Retina (tissue), 1 donor: ENCODE results near the gene FDX2.
A peak's percentile ranks its signal among the peaks of the same experiment; 100 is the strongest.

Source experiments
- DNase-seq: peaks from one replicate; pipeline ENCODE4 v3.0.0-alpha.2; 2016

The FDX2 gene

DNA sequence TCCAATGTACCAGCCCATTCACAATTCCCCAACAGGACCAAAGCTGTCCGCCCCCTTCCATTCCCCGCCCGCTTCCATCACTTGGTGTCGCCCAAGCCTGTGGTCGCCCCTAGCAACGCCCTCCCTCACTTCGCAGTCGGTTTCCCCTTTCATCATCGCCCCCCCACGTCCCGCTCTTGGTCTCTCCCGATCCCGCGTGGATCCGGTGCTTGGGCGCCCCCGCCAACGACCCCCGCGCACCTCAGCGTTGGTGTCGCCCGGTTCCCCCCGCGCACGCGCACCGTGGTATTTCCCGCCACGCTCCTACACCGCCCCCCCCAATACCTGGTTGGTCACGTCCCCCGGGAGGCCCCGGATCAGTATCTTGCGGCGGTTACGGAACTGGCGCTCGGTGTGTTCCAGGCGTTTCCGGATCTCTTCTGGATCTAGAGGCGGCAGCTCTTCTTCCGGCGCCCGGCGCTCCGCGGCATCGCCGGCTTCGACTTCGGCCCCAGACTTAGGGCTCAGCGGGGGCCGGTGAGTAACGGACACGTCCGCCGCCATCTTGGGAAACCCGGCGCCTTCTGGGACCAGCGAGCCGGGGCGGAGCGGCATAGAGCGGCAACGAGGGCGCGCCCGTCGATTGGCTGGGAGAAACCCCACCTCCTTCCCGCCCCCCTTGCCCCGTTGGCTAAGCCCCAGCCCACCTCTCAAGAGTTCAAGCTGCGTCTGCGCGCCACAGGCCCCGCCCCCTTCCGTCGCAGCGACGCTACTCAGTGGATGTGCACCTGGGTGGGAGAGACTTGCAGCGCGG is 17.3 kb upstream of the FDX2 start, which contains the start of gene RAVER1:
Gene RAVER1, minus strand, starts transcription at position 565 of the 793 bp plus-strand sequence. Its CDS starts 22 bp downstream, at position 543.
- DNase-seq, result peak; percentile 99

DNA sequence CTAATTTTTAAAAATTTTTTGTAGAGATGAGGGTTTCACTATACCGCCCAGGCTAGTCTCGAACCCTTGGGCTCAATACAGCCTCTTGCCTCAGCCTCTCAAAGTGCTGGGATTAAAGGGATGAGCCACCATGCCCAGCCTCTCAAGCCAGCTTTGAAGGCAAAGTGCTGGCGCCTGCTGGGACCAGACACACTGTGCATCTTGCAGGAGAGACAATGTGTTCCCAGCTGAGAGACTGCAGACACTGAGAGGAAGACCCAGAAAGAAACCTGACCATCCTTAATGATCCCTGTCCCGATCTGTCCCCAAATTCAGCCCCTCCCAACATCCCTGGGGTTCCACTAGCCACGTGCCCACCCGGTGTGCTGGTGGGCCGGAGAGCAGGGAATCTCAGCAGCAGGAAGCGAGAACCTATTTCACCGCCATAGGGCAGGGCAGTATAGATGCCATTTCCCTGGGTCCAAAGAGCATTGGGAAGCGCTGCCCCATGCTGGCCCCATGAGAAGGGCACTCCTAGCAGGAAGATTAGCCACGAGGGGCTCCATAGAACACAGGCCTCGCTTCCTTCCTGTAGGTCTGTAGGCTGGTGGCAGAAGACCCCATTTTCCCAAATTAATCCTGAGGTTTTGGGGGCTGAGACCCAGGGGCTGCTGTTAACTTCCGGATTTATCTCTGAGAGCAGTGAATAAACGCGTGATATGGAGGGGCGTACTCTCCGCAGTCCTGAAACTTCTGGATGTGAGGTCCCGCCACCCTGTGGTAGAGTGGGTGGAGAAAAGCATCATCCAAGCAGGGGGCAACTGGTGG is 16.5 kb upstream of the FDX2 start:
- no peak for DNase-seq

DNA sequence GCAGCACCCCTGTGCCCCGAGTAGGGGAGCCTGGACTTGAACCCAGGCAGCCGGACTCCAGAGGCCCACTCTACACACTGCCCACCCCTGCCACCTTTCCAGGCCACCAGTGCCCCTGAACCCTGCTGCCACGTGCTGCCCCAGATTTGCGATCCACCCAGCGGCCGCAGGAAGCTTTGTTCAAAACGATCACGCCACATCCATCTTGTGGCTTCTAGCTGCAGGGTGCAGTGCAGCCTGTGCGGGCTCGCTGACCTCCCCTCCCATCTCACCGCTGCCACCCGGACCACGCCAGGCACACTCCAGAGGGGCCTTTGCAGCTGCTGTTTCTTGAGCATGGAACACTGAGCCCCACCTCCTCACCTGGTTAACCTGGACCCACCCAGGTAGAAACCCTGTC is 13.7 kb upstream of the FDX2 start:
- no peak for DNase-seq

DNA sequence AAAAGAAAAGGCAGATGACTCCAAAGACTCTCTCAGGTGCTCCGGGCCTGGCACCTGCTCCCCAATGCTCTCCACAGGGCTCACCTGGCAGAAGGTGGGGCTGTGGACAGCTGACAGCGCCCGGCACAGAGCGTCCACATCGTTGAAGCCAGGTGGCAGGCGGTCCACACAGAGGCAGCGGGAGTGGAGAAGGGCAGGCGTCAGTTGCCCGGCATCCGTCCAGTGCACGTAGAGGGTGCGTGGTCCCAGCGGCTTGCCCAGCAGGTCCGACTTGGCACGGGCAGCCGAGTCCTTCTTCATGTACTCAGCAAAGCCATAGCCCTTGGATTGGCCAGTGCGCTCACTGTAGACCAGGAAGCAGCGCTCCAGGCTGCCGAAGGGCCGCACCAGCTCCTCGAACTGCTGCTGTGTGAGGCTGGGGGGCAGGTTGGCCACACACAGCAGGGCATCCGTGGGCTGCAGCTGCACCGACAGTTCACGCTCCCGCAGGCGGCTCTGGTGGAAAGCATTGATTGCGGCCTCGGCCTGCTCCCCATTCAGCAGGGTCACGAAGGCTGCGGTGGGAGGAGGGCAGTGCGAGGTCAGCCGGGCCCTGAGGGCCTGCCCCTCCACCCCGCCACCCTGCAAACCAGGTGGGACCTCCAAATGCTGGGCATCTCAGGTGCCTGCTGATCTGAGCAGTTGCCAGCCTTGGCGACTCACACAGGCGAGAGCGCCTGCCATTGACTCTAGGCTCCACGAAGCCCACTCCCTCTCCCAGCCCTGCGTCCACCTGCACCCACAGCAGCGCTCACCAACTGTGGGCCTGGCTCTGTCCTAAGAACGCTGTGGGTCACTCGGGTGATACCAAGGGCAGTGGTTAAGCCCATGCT is 13.0 kb upstream of the FDX2 start:
- no peak for DNase-seq

DNA sequence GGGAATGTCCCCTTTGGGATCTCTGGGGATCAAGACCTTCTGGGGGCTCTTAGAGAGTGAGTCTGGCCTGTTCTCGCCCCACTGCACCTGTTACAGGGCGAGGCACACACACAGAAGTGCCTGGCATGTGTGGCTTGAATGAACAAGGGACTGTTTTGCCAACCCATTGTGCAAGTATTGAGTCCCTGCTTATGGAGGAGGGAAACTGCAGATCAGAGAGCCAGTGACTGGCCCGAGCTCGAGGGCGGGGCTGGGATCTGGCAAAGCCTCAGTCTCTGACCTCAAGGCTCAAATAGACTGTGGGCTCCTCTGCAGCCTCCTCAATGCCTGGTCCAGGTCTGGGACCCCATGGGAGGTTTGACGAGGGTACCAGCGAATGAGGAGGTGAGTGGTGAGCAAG is 12.0 kb upstream of the FDX2 start:
- DNase-seq, result no peak

DNA sequence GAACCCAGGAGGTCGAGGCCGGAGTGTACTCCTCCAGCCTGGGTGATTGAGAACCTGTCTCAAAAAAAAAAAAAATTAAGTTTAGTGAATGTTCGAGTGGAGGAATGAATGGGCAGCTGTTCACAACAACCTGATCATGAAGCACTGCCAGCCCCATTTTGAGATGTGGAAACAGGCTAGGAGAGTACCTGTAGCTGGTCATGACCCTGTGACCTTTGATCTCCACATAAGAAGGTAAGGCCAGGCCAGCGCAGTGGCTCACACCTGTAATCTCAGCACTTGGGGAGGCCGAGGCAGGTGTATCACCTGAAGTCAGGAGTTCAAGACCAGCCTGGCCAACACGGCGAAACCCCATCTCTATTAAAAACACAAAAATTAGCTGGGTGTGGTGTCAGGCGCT is 9.9 kb upstream of the FDX2 start:
- DNase-seq, result no peak

DNA sequence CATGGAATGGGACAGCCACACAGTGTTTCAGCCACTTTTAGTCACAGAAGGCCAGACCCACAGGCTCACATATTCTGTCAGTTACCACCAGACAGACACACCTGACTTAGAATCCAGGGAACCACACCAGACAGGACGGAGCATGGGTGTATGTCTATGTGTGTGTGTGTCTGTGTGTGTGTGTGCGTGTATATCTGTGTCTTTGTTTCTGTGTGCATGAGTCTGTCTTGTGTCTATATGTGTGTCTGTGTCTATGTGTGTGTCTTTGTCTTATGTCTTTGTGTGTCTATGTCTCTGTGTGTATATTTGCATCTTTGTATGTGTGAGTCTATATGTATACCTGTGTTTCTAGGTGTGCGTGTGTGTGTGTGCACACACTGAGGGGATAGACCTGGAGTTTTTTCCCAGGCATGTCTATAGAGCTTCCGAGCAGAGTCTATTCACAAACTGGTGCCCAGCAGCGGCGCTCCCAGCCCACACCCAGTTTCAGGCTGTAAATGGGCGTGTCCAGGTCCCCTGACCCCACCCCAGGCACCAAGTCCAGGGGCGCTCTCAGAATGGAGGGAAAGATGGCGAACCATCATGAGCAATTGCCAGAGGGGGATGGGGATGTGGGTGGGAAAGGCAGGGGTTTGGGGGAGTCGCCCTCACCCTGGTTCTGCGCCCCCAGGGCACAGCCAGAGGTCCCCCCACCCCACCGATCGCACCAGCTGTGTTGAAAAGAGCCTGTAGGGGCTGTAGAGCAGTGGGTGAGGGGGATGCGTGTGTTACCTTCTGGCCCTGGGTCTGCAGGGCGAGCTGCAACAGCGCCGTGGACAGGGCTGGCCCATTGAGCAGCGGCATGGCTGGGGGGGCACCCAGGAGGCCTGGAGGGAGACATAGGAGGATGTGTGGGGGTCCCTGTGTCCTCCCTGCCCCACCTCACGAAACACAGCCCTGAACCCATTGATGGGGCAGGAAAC is 6.3 kb upstream of the FDX2 start:
- no peak for DNase-seq

DNA sequence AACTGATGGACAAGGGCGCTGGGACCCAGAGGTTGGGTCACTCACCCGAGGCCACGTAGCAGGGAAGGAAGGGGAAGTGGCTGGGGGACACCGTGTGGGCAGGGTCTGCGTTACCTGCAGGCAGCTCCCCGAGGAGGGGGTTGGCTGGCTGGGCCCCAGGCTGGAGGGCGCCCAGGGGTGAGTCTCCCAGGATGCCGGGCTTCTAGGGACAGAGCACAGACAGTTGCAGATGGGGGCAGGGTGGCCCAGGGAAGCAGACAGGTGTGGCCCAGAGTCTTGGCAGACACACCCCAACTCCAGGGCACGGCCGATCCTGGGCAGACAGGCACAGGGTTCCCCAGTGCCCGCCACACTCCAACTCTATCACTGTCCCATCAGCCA is 5.6 kb upstream of the FDX2 start:
- no peak for DNase-seq

DNA sequence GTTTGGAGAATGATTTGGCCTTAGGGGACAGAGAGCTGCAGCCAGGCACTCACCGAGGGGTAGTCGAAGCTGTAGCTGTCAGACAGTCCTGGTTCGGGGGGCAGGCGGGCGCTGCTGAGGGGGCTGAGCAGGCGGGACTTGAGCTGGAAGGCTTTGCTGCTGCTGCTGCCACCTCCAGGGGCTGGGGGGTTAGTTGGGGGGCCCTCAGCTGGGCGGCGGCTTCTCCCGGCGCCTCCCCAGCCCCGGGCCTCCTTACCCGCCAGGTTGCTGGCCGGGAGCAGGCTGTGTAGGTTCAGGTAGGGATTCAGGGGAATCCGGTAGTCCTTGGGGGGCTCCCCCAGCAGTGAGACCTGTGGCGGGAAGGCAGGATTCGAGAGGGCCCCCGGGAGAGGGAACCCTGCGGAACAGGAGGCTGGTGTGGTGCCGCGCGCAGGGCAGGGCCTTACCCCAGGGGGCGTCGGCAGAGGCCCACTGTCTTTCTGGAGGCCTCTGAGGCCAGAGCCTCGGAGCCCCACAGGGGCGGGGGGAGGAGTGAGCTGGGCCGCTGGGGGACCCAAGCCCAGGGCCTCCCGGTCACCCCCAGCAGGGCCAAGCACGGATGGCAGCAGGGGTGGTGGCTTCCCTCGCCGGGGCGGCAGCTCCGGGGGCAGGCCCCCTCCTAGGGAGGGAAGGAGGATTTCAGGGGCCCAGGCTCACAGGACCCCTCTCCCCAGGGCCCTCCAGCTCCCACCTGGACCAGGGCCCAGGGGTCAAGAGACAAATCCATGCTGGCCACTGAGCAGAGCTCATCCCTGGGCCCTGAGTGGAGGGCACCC is 5.0 kb upstream of the FDX2 start:
- DNase-seq, result no peak

DNA sequence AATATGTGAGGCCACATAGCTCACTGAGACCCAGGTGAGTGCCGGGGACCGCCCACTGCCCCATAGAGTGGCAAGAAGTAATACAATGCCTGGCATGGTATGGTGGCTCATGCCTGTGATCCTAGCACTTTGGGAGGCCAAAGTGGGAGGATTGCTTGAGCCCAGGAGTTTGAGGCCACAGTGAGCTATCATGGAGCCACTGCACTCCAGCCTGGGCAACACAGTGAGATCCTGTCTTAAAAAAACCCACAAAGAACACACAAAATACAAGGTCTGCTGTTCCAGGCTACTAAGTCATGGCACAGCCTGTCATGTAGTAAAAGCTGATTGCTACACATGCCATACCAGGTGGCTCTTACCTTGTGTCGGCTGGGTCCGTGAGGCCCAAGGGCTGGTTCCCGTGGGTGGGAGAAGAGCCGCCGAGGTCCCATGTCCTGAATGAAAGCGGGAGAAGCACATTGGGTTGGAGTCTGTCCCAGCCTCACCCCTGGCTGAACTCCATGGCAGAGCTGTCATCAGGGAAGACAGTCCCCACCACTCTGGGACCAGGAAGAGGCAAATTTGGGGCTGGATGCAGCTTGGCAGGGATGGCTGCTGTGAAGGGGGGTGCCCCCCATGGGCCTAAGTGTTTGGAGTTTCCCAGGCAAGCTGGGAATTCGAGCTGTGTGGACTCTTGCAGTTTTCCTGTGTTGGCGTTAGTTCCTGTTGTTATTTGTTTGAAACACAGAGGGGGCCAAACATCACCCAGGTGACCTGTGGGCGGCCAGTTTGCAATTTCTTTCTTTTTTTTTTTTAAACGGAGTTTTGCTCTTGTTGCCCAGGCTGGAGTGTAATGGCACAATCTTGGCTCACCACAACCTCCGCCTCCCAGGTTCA is 3.2 kb upstream of the FDX2 start:
- DNase-seq, result no peak

DNA sequence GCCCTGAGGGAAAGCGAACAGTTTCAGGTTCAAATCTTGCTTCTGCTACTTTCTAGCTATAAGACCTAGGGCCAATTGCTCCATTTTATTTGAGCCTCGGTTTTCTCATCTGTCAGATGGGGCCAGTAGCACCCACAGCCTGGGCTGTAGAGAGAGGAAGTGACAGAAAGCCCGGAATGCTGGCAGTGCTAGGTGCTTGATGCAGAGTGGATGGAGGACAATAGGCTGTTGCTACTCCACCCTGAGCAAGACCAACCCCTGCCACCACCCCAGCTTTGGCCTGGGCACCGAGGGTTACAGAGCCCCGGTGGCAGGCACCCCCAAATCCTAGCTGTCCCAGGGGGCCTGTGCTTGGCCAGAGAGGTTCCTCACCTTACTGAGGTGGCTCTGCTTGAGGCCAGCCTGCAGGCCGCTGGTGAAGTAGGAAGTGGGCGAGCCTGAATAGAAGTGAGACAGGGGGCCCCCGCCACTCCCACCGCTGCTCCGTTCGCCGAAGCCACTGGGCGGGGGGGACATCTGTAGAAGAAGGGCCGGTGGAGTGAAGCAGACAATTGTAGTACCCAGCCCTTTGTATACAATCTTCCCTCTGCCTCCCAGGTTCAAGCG is 2.1 kb upstream of the FDX2 start:
- no peak for DNase-seq

DNA sequence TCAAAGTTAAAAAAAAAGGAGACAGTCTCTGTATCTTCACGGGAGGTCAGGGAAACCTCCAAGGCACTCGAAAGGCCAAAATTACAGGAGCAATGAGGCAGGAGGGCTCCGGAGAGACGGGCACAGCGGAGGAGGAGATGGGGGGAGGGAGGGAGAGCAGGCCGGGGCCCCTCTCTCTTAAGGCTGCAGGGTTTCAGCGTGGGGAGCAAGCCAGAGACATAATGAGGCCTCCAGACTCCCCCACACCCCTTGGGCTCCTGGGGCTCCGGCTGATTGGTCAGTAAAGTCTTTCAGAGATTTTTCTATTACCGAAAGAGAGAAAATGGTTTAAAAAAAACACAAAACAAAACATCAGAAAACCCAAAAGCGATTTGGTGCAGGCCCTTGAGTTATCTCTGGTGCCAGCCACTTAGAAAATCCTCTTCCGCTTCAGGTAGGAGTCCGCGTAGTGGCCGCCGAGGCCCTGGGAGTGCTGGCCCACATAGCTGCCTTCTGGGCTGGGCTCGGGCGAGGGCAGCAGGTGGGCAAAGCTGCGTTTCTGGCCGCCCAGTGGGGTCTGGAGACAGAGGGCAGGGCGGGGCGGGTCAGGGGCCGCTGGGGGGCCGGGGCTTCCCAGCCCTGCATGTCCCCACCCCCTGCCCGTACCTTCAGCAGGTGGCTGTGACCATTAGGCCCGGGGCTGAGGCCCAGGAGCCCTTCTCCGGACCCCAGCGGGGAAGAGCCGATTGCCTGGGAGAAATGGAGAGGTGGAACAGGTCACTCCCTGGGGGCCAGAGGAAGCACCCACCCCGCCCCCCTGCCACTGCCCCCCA is 1.4 kb upstream of the FDX2 start:
- DNase-seq, result no peak

DNA sequence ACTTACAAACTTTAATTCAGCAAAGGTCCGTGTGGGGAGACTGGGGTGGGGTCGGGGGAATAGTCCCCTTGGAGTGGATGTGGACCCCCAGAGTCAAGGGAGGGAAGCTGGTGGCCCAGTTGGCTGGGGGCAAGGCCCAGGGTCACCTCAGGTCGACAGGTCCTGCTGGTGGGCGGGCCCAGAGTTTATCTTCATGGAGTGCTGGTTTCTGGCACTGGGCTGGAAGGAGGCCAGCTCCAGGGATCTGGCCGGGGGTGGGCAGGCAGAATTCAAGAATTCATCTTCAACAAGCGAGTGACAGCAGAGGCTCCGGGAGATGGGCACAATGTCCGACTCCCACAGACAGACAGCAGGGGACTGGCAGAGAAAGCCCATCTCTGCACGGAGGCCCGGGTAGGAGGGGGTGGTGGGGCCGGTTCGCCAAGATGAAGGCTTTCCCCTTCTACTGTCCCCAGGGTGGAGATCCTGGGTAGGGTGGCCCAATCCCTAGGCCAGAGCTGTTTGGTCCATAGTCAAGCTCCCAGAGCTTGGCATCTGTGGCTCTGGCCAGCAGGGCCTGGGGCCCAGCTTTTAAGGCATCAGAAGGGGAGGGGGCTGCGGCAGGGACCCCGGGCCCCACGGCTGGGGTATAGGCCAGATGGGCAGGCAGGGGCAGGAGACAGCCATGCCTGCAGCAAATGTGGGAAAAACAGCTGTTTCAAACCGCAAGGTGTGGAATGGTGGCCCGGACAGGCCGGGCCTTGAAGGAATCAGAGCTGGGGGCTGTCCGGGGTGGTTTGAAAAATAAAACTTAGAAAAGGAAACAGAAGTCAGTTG is 622 bp upstream of the FDX2 start:
- no peak for DNase-seq

DNA sequence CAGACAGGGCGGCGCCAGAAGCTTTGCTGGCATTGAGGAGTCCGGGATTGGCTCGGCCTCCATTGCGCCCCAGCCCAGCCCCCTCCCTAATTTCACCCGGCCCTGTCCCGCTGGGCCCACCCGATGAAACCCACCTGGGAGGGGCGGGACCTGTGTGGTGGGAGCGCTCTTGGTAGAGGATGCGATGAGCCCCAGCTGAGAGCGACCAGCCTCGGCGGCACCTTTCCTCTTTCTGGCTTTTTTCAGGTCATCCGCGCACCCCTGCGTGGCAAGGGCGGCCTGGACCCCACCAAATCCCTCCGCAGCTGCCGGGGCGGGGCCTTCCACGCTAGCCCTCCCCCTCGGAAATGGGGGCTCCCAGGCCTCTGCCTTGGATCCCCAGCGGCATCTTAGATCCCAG is 6.4 kb downstream of the FDX2 start, which contains the start of gene ZGLP1:
Gene ZGLP1, minus strand, starts transcription at position 393 of the 400 bp plus-strand sequence.
- DNase-seq, result no peak

DNA sequence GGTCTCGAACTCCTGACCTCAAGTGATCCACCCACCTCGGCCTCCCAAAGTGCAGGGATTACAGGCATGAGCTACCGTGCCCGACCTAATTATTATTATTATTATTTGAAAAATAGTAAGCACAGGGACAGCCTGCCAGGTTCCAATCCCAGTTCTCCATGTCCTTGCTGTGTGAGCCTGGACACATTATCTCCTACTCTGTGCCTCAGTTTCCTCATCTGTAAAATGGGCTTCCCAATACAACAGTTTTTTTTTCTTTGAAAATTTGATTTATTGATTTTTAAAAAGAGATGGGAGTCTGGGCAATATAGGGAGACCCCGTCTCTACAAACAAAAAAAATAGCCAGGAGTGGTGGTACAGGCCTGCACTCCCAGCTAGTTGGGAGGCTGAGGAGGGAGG is 9.5 kb downstream of the FDX2 start:
- DNase-seq, result no peak

DNA sequence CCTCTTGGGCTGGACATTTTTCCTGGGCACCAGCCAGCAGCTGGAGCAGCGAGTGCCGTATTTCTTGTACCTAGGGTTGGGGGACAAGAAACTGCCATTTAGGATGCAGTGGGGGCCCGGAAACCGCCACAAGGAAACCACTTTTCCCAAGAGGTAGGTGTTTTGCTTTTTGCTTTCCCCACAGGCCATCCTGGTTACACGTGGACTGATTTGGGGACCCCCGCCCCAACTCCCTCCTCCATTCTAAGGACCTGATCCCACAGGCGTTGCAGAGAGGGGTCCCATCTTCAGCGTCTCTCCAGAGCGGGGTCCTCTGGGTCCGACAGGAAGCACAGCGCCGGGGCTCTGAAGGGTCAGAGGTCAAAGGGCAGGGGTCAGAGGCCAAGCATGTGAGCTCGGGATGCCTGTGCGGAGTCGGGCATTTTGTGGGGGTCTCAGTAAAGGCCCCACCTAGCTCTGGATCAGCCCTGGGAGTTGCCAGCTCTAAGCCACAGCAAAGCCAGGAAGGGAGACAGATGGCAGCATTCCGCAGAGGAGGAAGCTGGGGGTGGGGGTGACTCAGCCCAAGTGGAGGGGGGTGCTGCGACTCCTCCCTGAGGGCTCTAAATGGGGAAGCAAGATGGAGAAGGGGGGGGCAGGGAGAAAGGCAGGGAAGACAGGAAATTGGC is 10.5 kb downstream of the FDX2 start:
- DNase-seq, result no peak
